Osteoblast (primary cell): ENCODE data around the gene ABHD4. TPM values are rescaled to one million over a fixed set of nuclear protein-coding genes. Genes with fewer than 3 reads are reported as not detected.
A peak's percentile ranks its signal among the peaks of the same experiment; 100 is the strongest.

Source experiments
- DNase-seq: peaks from one replicate; pipeline ENCODE4 v3.0.0; 2011; ENCODE audit warnings: low spot score, mixed read lengths; ENCODE audit not compliant: insufficient read length; ENCODE audit errors: missing footprints
- H2AFZ ChIP-seq: 2 replicates; pipeline ENCODE4 v1.6.0; 2011; ENCODE audit warnings: mild to moderate bottlenecking, low read length
- H3K27ac ChIP-seq: 2 replicates; pipeline ENCODE4 v1.5.1; 2011; ENCODE audit warnings: mild to moderate bottlenecking, low read depth, low read length, moderate library complexity
- H3K27me3 ChIP-seq: 2 replicates; pipeline ENCODE4 v1.6.0; 2012; ENCODE audit warnings: mild to moderate bottlenecking, control low read depth, inconsistent platforms, low read length, moderate library complexity; ENCODE audit not compliant: insufficient read depth
- H3K36me3 ChIP-seq: 2 replicates; pipeline ENCODE4 v1.5.1; 2011; ENCODE audit warnings: mild to moderate bottlenecking, low read length, control low read depth, moderate library complexity; ENCODE audit not compliant: insufficient read depth
- H3K4me1 ChIP-seq: 2 replicates; pipeline ENCODE4 v1.5.1; 2011; ENCODE audit warnings: mild to moderate bottlenecking, low read length, control low read depth, moderate library complexity; ENCODE audit not compliant: insufficient read depth
- H3K4me2 ChIP-seq: 2 replicates; pipeline ENCODE4 v1.6.0; 2011; ENCODE audit warnings: mild to moderate bottlenecking, low read length; ENCODE audit not compliant: insufficient read depth
- H3K4me3 ChIP-seq: fragments of 200-600 bp; sonication (generic); 3 replicates; pipeline ENCODE4 v1.5.1; 2012; ENCODE audit warnings: mild to moderate bottlenecking, low read length, inconsistent platforms; ENCODE audit not compliant: insufficient read depth
- H3K79me2 ChIP-seq: 2 replicates; pipeline ENCODE4 v1.6.0; 2012; ENCODE audit warnings: mild to moderate bottlenecking, low read length, control low read depth, inconsistent platforms; ENCODE audit not compliant: insufficient read depth
- H3K9me3 ChIP-seq: 2 replicates; pipeline ENCODE4 v1.5.1; 2011; ENCODE audit warnings: low read depth, low read length, control low read depth
- H4K20me1 ChIP-seq: 2 replicates; pipeline ENCODE4 v1.6.0; 2012; ENCODE audit warnings: mild to moderate bottlenecking, low read length, control low read depth; ENCODE audit not compliant: insufficient read depth
- total RNA-seq: library from RNA; depleted of rRNA; stranded (reverse); fragments of >200 nt; gene quantifications from 2 replicates; pipeline ENCODE4 v1.2.3, GENCODE V29; 2012
- TF ChIP-seq, protein P1 (sequence below): IDR thresholded peaks from 2 replicates; pipeline ENCODE4 v1.5.1; 2011; ENCODE audit warnings: mild to moderate bottlenecking, low read depth, low read length, moderate library complexity; ENCODE audit errors: extremely low read depth

Gene ABHD4
- total RNA-seq, 1 donor = 52.1 TPM

DNA sequence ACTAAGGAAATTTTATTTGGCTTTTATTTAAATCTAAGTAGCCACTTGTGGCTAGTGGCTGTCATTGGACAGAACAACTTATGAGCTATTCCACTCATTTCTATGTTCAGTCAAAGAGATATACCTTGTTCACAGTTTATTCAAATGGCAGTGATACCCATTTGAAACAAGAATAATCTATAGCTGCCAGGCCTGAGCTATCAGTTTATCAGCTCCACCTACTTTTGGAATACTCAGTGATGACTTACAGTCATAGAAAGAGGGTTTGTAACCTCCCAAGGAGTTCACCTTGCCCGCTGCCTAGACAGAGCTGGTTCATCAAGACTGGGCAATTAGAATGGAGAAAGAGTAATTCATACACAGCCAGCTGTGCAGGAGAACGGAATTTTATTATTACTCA lies 4.5 kb upstream of the ABHD4 start:
- H3K9me3 ChIP-seq = no peaks in the 10 kb centered on the region

DNA sequence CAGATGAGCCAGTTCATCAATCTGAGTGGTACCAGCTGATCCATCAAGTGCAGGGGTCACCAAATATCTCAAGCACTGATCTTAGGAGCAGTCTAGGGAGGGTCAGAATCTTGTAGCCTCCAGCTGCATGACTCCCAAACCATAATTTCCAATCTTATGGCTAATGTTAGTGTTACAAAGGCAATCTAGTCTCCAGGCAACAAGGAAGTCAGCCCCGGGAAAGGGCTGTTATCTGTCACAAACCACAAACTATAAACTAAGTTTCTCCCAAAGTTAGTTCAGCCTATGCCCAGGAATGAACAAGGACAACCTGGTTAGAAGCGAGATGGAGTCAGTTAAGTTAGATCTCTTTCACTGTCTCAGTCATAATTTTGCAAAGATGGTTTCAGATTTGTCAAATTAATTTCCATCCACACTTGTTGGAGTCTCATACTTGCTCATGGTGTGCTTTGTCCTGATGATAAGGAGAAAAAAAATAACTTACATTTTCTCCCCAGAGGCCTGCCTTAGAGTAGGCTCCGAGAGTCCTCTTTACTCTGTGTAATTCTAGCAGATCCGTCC lies 3.9 kb upstream of the ABHD4 start:
- no peak for DNase-seq
- no peaks in the 10 kb centered on the region for H3K36me3 ChIP-seq

More for the DNA sequence above, 4.5 kb upstream of the ABHD4 start:
- Histone ChIP-seq H3K4me3 (no peak overlapping the region), H3K4me1 (peaks cover 8% of the 10 kb centered on the region), H3K36me3 (no peaks in the 10 kb centered on the region), H4K20me1 (no peaks in the 10 kb centered on the region), H3K27me3 (peaks cover 37% of the 10 kb centered on the region), H2AFZ (no peak overlapping the region), H3K79me2 (peaks cover 6% of the 10 kb centered on the region), H3K4me2 (no peak overlapping the region), H3K27ac (no peak overlapping the region)
- TF ChIP-seq, protein P1, sequence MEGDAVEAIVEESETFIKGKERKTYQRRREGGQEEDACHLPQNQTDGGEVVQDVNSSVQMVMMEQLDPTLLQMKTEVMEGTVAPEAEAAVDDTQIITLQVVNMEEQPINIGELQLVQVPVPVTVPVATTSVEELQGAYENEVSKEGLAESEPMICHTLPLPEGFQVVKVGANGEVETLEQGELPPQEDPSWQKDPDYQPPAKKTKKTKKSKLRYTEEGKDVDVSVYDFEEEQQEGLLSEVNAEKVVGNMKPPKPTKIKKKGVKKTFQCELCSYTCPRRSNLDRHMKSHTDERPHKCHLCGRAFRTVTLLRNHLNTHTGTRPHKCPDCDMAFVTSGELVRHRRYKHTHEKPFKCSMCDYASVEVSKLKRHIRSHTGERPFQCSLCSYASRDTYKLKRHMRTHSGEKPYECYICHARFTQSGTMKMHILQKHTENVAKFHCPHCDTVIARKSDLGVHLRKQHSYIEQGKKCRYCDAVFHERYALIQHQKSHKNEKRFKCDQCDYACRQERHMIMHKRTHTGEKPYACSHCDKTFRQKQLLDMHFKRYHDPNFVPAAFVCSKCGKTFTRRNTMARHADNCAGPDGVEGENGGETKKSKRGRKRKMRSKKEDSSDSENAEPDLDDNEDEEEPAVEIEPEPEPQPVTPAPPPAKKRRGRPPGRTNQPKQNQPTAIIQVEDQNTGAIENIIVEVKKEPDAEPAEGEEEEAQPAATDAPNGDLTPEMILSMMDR = no peak
- no peak for DNase-seq

DNA sequence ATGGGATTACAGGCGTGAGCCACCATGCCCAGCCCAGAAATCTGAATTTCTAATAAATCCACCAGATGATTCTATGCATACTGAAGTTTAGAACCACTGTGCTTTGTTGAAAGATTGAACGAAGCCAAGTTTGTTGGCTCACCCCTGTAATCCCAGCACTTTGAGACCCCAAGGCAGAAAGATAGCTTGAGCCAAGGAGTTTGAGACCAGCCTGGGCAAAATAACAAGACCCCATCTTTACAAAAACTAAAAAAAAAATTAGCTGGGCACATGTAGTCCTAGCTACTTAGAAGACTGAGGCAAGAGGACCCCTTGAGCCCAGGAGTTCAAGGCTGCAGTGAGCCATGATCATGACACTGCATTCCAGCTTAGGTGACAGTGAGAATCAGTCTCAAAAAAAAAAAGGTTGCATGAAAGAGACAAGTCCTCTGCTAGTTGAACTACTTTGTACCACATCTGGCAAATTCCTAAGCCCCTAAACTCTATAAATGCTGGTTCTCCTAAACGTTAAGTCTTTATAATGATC lies 1.7 kb upstream of the ABHD4 start:
- H3K4me3 ChIP-seq = no peak overlapping the region
- no peaks in the 10 kb centered on the region for H3K9me3 ChIP-seq
- no peak overlapping the region for H2AFZ ChIP-seq
- peaks cover 37% of the 10 kb centered on the region for H3K27me3 ChIP-seq
- H3K36me3 ChIP-seq = peaks cover under 1% of the 10 kb centered on the region
- H3K4me2 ChIP-seq = no peak overlapping the region
- no peaks in the 10 kb centered on the region for H4K20me1 ChIP-seq
- H3K27ac ChIP-seq = no peak overlapping the region
- H3K4me1 ChIP-seq = peaks cover 23% of the 10 kb centered on the region
- DNase-seq = no peak
- peaks cover 26% of the 10 kb centered on the region for H3K79me2 ChIP-seq
- TF ChIP-seq, protein P1 = no peak

More for the DNA sequence above, 3.9 kb upstream of the ABHD4 start:
- Histone ChIP-seq H3K79me2 (peaks cover 8% of the 10 kb centered on the region), H4K20me1 (no peaks in the 10 kb centered on the region), H3K9me3 (no peaks in the 10 kb centered on the region), H3K4me1 (peaks cover 12% of the 10 kb centered on the region), H3K4me3 (no peak overlapping the region), H2AFZ (no peak overlapping the region), H3K27me3 (peaks cover 37% of the 10 kb centered on the region), H3K27ac (no peak overlapping the region), H3K4me2 (no peak overlapping the region)
- TF ChIP-seq, protein P1 = no peak

DNA sequence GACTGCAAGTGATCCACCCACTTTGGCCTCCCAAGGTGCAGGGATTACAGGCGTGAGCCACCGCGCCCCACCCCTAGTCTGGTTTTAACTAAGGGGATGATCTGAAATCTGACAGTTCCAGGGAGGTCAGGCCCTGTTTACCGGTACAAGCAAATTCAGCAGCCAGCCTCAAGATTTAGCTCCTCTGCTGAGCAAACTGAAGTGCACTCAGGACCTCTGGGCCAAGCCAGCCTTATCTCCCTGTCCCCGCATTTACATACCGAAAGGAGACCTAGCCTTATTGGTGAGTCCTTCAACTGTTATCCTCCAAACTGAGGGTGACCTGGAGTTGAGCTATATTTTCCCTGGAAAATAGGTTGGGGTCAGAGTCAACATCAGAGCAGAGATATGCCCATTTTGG lies 835 bp upstream of the ABHD4 start:
- H3K36me3 ChIP-seq = peaks cover 9% of the 10 kb centered on the region
- no peak for DNase-seq
- peaks cover 33% of the 10 kb centered on the region for H3K27me3 ChIP-seq
- H3K4me3 ChIP-seq = peak overlapping the region; percentile 96
- peaks cover 26% of the 10 kb centered on the region for H3K4me1 ChIP-seq
- H3K9me3 ChIP-seq = no peaks in the 10 kb centered on the region
- no peak overlapping the region for H3K27ac ChIP-seq
- peak overlapping the region; percentile 94 for H3K4me2 ChIP-seq
- TF ChIP-seq, protein P1 = no peak
- peak overlapping the region; percentile 99 for H2AFZ ChIP-seq
- H3K79me2 ChIP-seq = peaks cover 26% of the 10 kb centered on the region
- no peaks in the 10 kb centered on the region for H4K20me1 ChIP-seq
